Astrocyte (in vitro differentiated cells and primary cell): Measurements from ENCODE around the gene TIMP3. TPM values are rescaled to one million over a fixed set of nuclear protein-coding genes. Genes with fewer than 3 reads are reported as not detected.

Experiments used
- DNase-seq: peaks from one replicate; pipeline ENCODE4 v3.0.0-alpha.2; 2010; ENCODE audit warnings: low read depth
- FAIRE-seq: peaks from 2 replicates; lab custom pipeline; 2011; peaks lifted over from hg19 to GRCh38; lab: Jason Lieb, UNC
- H2AFZ ChIP-seq: 2 replicates; pipeline ENCODE4 v1.6.0; 2012; ENCODE audit warnings: low read depth, low read length, inconsistent platforms
- H3K27ac ChIP-seq: 2 replicates; pipeline ENCODE4 v1.5.1; 2011; ENCODE audit warnings: low read depth, low read length, inconsistent platforms
- H3K27me3 ChIP-seq: 2 replicates; pipeline ENCODE4 v1.6.0; 2011; ENCODE audit warnings: low read length, inconsistent platforms; ENCODE audit not compliant: insufficient read depth
- H3K36me3 ChIP-seq: 2 replicates; pipeline ENCODE4 v1.5.1; 2011; ENCODE audit warnings: low read length, inconsistent platforms; ENCODE audit not compliant: insufficient read depth
- H3K4me1 ChIP-seq: 2 replicates; pipeline ENCODE4 v1.5.1; 2011; ENCODE audit warnings: low read length, inconsistent platforms; ENCODE audit not compliant: insufficient read depth
- H3K4me2 ChIP-seq: 2 replicates; pipeline ENCODE4 v1.6.0; 2012; ENCODE audit warnings: low read length, inconsistent platforms
- H3K4me3 ChIP-seq: 2 replicates; pipeline ENCODE4 v1.5.1; 2011; ENCODE audit warnings: low read depth, mild to moderate bottlenecking, low read length, inconsistent platforms; ENCODE audit not compliant: insufficient read depth
- H3K79me2 ChIP-seq: 2 replicates; pipeline ENCODE4 v1.6.0; 2012; ENCODE audit warnings: mild to moderate bottlenecking, low read length, inconsistent platforms; ENCODE audit not compliant: insufficient read depth
- H3K9ac ChIP-seq: 2 replicates; pipeline ENCODE4 v1.6.0; 2012; ENCODE audit warnings: mild to moderate bottlenecking, low read length, inconsistent platforms
- H3K9me3 ChIP-seq: 2 replicates; pipeline ENCODE4 v1.5.1; 2012; ENCODE audit warnings: low read depth, mild to moderate bottlenecking, low read length, inconsistent platforms; ENCODE audit not compliant: insufficient read depth
- H4K20me1 ChIP-seq: 2 replicates; pipeline ENCODE4 v1.6.0; 2012; ENCODE audit warnings: low read length, inconsistent platforms; ENCODE audit not compliant: insufficient read depth
- H3K27ac Mint-ChIP-seq: one replicate; pipeline ENCODE4 v1.8.0; 2021; ENCODE audit warnings: mild to moderate bottlenecking, mixed read lengths; ENCODE audit not compliant: unreplicated experiment
- H3K27me3 Mint-ChIP-seq: one replicate; pipeline ENCODE4 v1.8.0; 2021; ENCODE audit warnings: low read depth, mixed read lengths; ENCODE audit not compliant: unreplicated experiment
- H3K36me3 Mint-ChIP-seq: one replicate; pipeline ENCODE4 v1.8.0; 2021; ENCODE audit warnings: low read depth, mixed read lengths; ENCODE audit not compliant: unreplicated experiment
- H3K4me1 Mint-ChIP-seq: one replicate; pipeline ENCODE4 v1.8.0; 2021; ENCODE audit warnings: low read depth, mixed read lengths; ENCODE audit not compliant: unreplicated experiment
- H3K4me3 Mint-ChIP-seq: one replicate; pipeline ENCODE4 v1.8.0; 2021; ENCODE audit warnings: mild to moderate bottlenecking, moderate library complexity, mixed read lengths; ENCODE audit not compliant: unreplicated experiment
- H3K9me3 Mint-ChIP-seq: one replicate; pipeline ENCODE4 v1.8.0; 2021; ENCODE audit warnings: mild to moderate bottlenecking, mixed read lengths; ENCODE audit not compliant: unreplicated experiment
- EZH2 ChIP-seq: IDR thresholded peaks from 2 replicates; pipeline ENCODE4 v1.6.1; 2012; ENCODE audit warnings: mild to moderate bottlenecking, low read length, inconsistent platforms; ENCODE audit not compliant: insufficient read depth
- total RNA-seq: library from RNA; stranded (reverse); gene quantifications from 2 replicates; pipeline ENCODE4 v1.2.1, GENCODE V29; 2021
- TF ChIP-seq, protein P1 (sequence below): IDR thresholded peaks from 2 replicates; pipeline ENCODE4 v1.5.1; 2011; ENCODE audit warnings: low read depth, mild to moderate bottlenecking, inconsistent platforms, low read length, moderate library complexity; ENCODE audit not compliant: insufficient read depth

TIMP3 gene
- total RNA-seq, 1 donor from 2014 or later: 145 TPM

DNA sequence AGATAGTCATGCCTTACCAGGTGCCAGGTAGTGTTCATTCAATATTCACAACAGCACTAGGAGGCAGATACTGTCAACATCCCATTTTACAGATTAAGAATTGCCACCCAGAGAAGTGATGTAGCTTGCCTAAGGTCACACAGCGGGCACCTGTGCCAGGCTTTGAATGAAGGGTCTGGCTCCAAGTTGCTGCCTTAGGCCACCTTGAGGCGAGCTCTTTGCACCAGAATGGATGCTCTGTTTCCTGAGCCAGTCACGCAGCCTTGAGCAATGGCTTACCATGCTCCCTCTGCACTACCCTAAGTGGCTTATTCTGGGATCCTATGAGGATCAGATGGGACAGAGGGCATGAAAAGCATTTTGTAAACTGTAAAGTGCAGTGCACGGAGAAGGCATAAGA, 25.1 kb upstream of the TIMP3 start:
- FAIRE-seq (no peak), DNase-seq (no peak)
- Histone ChIP-seq H3K27me3 (no peaks in the 10 kb centered on the region), H3K9ac (no peak overlapping the region), H2AFZ (no peak overlapping the region), H3K36me3 (no peaks in the 10 kb centered on the region), H4K20me1 (no peaks in the 10 kb centered on the region), H3K4me2 (no peak overlapping the region), H3K4me3 (no peak overlapping the region), H3K27ac (no peak overlapping the region), H3K9me3 (no peaks in the 10 kb centered on the region), H3K4me1 (no peaks in the 10 kb centered on the region), H3K79me2 (no peaks in the 10 kb centered on the region)
- H3K4me3 Mint-ChIP-seq: no peak overlapping the region
- H3K36me3 Mint-ChIP-seq: no peaks in the 10 kb centered on the region
- peaks cover 4% of the 10 kb centered on the region for H3K9me3 Mint-ChIP-seq
- TF ChIP-seq, protein P1, sequence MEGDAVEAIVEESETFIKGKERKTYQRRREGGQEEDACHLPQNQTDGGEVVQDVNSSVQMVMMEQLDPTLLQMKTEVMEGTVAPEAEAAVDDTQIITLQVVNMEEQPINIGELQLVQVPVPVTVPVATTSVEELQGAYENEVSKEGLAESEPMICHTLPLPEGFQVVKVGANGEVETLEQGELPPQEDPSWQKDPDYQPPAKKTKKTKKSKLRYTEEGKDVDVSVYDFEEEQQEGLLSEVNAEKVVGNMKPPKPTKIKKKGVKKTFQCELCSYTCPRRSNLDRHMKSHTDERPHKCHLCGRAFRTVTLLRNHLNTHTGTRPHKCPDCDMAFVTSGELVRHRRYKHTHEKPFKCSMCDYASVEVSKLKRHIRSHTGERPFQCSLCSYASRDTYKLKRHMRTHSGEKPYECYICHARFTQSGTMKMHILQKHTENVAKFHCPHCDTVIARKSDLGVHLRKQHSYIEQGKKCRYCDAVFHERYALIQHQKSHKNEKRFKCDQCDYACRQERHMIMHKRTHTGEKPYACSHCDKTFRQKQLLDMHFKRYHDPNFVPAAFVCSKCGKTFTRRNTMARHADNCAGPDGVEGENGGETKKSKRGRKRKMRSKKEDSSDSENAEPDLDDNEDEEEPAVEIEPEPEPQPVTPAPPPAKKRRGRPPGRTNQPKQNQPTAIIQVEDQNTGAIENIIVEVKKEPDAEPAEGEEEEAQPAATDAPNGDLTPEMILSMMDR: no peak
- TF ChIP-seq EZH2: no peak
- no peak overlapping the region for H3K27ac Mint-ChIP-seq
- H3K27me3 Mint-ChIP-seq: peaks cover 9% of the 10 kb centered on the region
- peaks cover 8% of the 10 kb centered on the region for H3K4me1 Mint-ChIP-seq

DNA sequence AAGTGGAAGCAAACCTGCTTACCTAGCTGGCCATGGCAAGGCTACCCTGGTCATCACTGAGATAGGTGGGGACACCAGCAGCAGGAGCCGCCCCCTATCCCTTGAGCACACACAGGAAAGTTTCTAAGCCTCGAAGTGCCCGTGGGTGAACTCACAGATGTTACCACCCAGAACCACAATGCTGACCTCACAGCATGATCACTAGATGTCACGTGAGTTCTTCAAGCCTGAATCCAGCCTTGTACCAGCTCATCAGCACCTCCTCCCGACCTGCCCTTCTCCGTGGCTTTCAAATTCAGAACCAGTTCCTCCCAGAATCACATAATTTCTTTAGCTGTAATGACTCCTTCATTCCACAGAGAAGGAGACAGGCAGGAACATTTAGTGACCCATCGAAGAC, 24.7 kb upstream of the TIMP3 start:
- Mint-ChIP-seq H3K36me3 (no peaks in the 10 kb centered on the region), H3K9me3 (peaks cover 1% of the 10 kb centered on the region), H3K4me1 (peaks cover 8% of the 10 kb centered on the region), H3K4me3 (no peak overlapping the region), H3K27me3 (peaks cover 7% of the 10 kb centered on the region), H3K27ac (no peak overlapping the region)
- no peaks in the 10 kb centered on the region for H3K4me1 ChIP-seq
- FAIRE-seq: no peak
- DNase-seq: no peak
- H3K4me3 ChIP-seq: no peak overlapping the region
- H3K36me3 ChIP-seq: no peaks in the 10 kb centered on the region
- no peak overlapping the region for H3K4me2 ChIP-seq
- no peaks in the 10 kb centered on the region for H3K27me3 ChIP-seq
- no peak overlapping the region for H2AFZ ChIP-seq
- no peaks in the 10 kb centered on the region for H3K9me3 ChIP-seq
- no peak overlapping the region for H3K9ac ChIP-seq
- H3K27ac ChIP-seq: no peak overlapping the region
- no peaks in the 10 kb centered on the region for H4K20me1 ChIP-seq
- TF ChIP-seq EZH2: no peak
- TF ChIP-seq, protein P1: no peak
- H3K79me2 ChIP-seq: no peaks in the 10 kb centered on the region

DNA sequence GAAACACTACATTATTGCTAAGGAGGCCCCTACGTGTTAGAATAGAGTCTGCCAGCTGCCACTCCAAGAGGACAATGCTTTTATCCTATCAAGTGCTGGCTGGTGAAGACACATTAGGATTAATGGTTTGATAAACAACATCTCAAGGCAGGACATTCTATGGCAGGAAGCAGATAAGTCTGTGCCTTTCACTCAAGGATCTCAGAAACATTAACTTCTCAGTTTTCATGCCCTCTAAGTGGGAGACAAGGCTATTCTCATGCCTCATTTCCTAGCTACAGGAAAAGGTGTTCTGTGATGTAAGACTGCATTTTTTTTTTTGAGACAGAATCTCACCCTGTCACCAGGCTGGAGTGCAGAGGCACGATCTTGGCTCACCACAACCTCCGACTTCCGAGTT, 23.5 kb upstream of the TIMP3 start:
- FAIRE-seq: no peak
- Mint-ChIP-seq H3K9me3 (no peaks in the 10 kb centered on the region), H3K36me3 (no peaks in the 10 kb centered on the region), H3K27ac (no peak overlapping the region), H3K4me3 (no peak overlapping the region), H3K27me3 (peaks cover 7% of the 10 kb centered on the region), H3K4me1 (peaks cover 8% of the 10 kb centered on the region)
- no peak overlapping the region for H3K4me2 ChIP-seq
- H3K9ac ChIP-seq: no peak overlapping the region
- H3K27me3 ChIP-seq: no peaks in the 10 kb centered on the region
- no peaks in the 10 kb centered on the region for H3K9me3 ChIP-seq
- H4K20me1 ChIP-seq: no peaks in the 10 kb centered on the region
- no peak overlapping the region for H3K4me3 ChIP-seq
- H3K36me3 ChIP-seq: no peaks in the 10 kb centered on the region
- no peak overlapping the region for H3K27ac ChIP-seq
- H3K4me1 ChIP-seq: no peaks in the 10 kb centered on the region
- H2AFZ ChIP-seq: no peak overlapping the region
- no peaks in the 10 kb centered on the region for H3K79me2 ChIP-seq
- no peak for DNase-seq
- TF ChIP-seq, protein P1: no peak
- TF ChIP-seq EZH2: no peak
